Transverse colon (tissue), 4 donors: ENCODE measurements around the gene AGPAT4.

Experiments used
- CTCF ChIP-seq, 5 experiments: fragments of 200-600 bp in 3 of 5; fragments of 450-650 bp in 2 of 5; sonication (generic) in 3 of 5; IDR thresholded peaks; 1 replicate in 2 of 5; 2 replicates in 3 of 5; pipeline ENCODE4 v1.5.1; 2016 to 2017; ENCODE audit warnings: antibody characterized with exemption in 5 of 5, inconsistent platforms in 3 of 5, mild to moderate bottlenecking in 2 of 5, moderate library complexity in 1 of 5
- EP300 ChIP-seq: sonication (generic); formaldehyde crosslinking; IDR thresholded peaks from one replicate; pipeline ENCODE4 v1.6.1; 2017; ENCODE audit warnings: antibody characterized with exemption, low read depth
- POLR2AphosphoS5 ChIP-seq, 3 donors: sonication (generic); formaldehyde crosslinking; IDR thresholded peaks; one replicate each; pipeline ENCODE4 v1.6.1; 2016; ENCODE audit warnings: antibody characterized with exemption in 3 of 3

- no peak for TF ChIP-seq POLR2AphosphoS5 (IDR thresholded peaks at IDR 0.05)
- TF ChIP-seq CTCF (IDR thresholded peaks at IDR 0.05): no peak
- TF ChIP-seq EP300: no peak
Measured at GRCh38 chr6:161141173-161141572, 132.7 kb downstream of the AGPAT4 start.
